CD14-positive monocyte (primary cell): ENCODE measurements around the gene THEMIS. TPM values are rescaled to one million over a fixed set of nuclear protein-coding genes. Genes with fewer than 3 reads are reported as not detected.

ENCODE experiments used
- DNase-seq, 3 donors: peaks; one replicate each; pipeline ENCODE4 v3.0.0-alpha.2; 2011 to 2022
- H2AFZ ChIP-seq: 2 replicates; pipeline ENCODE4 v1.6.0; 2012; ENCODE audit warnings: mild to moderate bottlenecking, low read depth, low read length, inconsistent platforms; ENCODE audit not compliant: insufficient read depth, poor library complexity, severe bottlenecking
- H3K27ac ChIP-seq, 2 donors: 1 replicate in 1 of 2; 2 replicates in 1 of 2; pipeline ENCODE4 v1.5.1; 2012 to 2013; ENCODE audit warnings: low read length in 2 of 2, control low read depth in 1 of 2, inconsistent platforms in 1 of 2, low read depth in 1 of 2, mild to moderate bottlenecking in 1 of 2
- H3K27me3 ChIP-seq, 2 donors: one replicate each; pipeline versions ENCODE4 v1.6.0 to v1.6.1; 2011 to 2013; ENCODE audit warnings: low read length in 2 of 2; ENCODE audit not compliant: control insufficient read depth in 2 of 2, insufficient read depth in 2 of 2
- H3K36me3 ChIP-seq, 2 donors: replicated peaks in 1 of 2; 1 replicate in 1 of 2; 2 replicates in 1 of 2; pipeline versions ENCODE4 v1.5.1 to v1.6.1; 2012 to 2013; ENCODE audit warnings: low read length in 2 of 2, control low read depth in 1 of 2, inconsistent platforms in 1 of 2, mild to moderate bottlenecking in 1 of 2; ENCODE audit not compliant: insufficient read depth in 2 of 2, control insufficient read depth in 1 of 2
- H3K4me1 ChIP-seq, 2 donors: 1 replicate in 1 of 2; 2 replicates in 1 of 2; pipeline versions ENCODE4 v1.5.1 to v1.6.1; 2012 to 2013; ENCODE audit warnings: low read length in 2 of 2, control low read depth in 1 of 2, inconsistent platforms in 1 of 2, mild to moderate bottlenecking in 1 of 2, moderate library complexity in 1 of 2; ENCODE audit not compliant: insufficient read depth in 2 of 2, control insufficient read depth in 1 of 2
- H3K4me2 ChIP-seq: replicated peaks from 2 replicates; pipeline ENCODE3; 2012; ENCODE audit warnings: low read length, moderate library complexity, mild to moderate bottlenecking; ENCODE audit not compliant: poor library complexity, severe bottlenecking; ENCODE audit errors: extremely low read depth
- H3K4me3 ChIP-seq, 3 experiments: fragments of 200-600 bp in 1 of 3; sonication (generic) in 1 of 3; replicated peaks in 1 of 3; 1 replicate in 2 of 3; 2 replicates in 1 of 3; pipeline ENCODE4 v1.5.1; 2011 to 2013; ENCODE audit warnings: low read length in 3 of 3, mild to moderate bottlenecking in 3 of 3, control low read depth in 2 of 3, low read depth in 2 of 3, inconsistent platforms in 1 of 3, moderate library complexity in 1 of 3
- H3K79me2 ChIP-seq: 2 replicates; pipeline ENCODE4 v1.6.0; 2012; ENCODE audit warnings: mild to moderate bottlenecking, control low read depth, inconsistent platforms, low read length, moderate library complexity; ENCODE audit not compliant: insufficient read depth
- H3K9ac ChIP-seq: 2 replicates; pipeline ENCODE4 v1.6.0; 2017; ENCODE audit warnings: low read length, mild to moderate bottlenecking; ENCODE audit not compliant: insufficient read depth, poor library complexity, severe bottlenecking
- H3K9me3 ChIP-seq, 2 donors: replicated peaks in 1 of 2; 1 replicate in 1 of 2; 2 replicates in 1 of 2; pipeline versions ENCODE4 v1.5.1 to v1.6.1; 2012 to 2013; ENCODE audit warnings: low read length in 2 of 2, control low read depth in 1 of 2; ENCODE audit not compliant: control insufficient read depth in 1 of 2, insufficient read depth in 1 of 2
- H4K20me1 ChIP-seq: 2 replicates; pipeline ENCODE4 v1.6.0; 2012; ENCODE audit warnings: mild to moderate bottlenecking, low read length, control low read depth, moderate library complexity; ENCODE audit not compliant: insufficient read depth
- H3K27ac Mint-ChIP-seq, 7 donors: one replicate each; pipeline ENCODE4 v1.8.0; 2020; ENCODE audit warnings: mild to moderate bottlenecking in 7 of 7, mixed read lengths in 7 of 7, moderate library complexity in 6 of 7, inconsistent platforms in 2 of 7
- H3K27me3 Mint-ChIP-seq, 3 donors: one replicate each; pipeline ENCODE4 v1.8.0; 2021 to 2022; ENCODE audit warnings: low read depth in 3 of 3, mild to moderate bottlenecking in 3 of 3, mixed read lengths in 3 of 3, moderate library complexity in 3 of 3, inconsistent platforms in 1 of 3
- H3K36me3 Mint-ChIP-seq, 2 donors: one replicate each; pipeline ENCODE4 v1.8.0; 2020; ENCODE audit warnings: mixed read lengths in 2 of 2, inconsistent platforms in 1 of 2, mild to moderate bottlenecking in 1 of 2
- H3K4me1 Mint-ChIP-seq: one replicate; pipeline ENCODE4 v1.8.0; 2020; ENCODE audit warnings: mild to moderate bottlenecking, mixed read lengths
- H3K4me3 Mint-ChIP-seq, 2 donors: one replicate each; pipeline ENCODE4 v1.8.0; 2020; ENCODE audit warnings: mild to moderate bottlenecking in 2 of 2, mixed read lengths in 2 of 2, moderate library complexity in 1 of 2
- H3K9me3 Mint-ChIP-seq, 7 donors: one replicate each; pipeline ENCODE4 v1.8.0; 2020 to 2022; ENCODE audit warnings: mixed read lengths in 7 of 7, mild to moderate bottlenecking in 6 of 7, moderate library complexity in 6 of 7, inconsistent platforms in 2 of 7
- CTCF ChIP-seq: fragments of 200-600 bp; IDR thresholded peaks from one replicate; pipeline ENCODE4 v1.8.0; 2022; ENCODE audit warnings: antibody characterized with exemption, mild to moderate bottlenecking
- WGBS: methylation state at CpG from one replicate; pipeline ENCODE4 v1.1.5; 2013; ENCODE audit warnings: missing lambda C conversion rate; ENCODE audit not compliant: insufficient coverage; 5-methylcytosine and 5-hydroxymethylcytosine counted together
- intact Hi-C, 2 donors: fragments of 100-400 bp; cut with micrococcal nuclease; formaldehyde crosslinking; loops; one replicate each; pipeline versions ENCODE4 v1.15.0 to v1.15.1; 2023
- polyA plus RNA-seq, 3 donors: library from polyadenylated mRNA; depleted of rRNA in 1 of 3; unstranded in 2 of 3; stranded (reverse) in 1 of 3; fragments of 300-500 nt in 2 of 3; fragments of >200 nt in 1 of 3; fragmentation: Illumina TruSeq in 2 of 3; gene quantifications; 1 replicate in 2 of 3; 2 replicates in 1 of 3; pipeline ENCODE4 v1.2.3, GENCODE V29; 2012 to 2021

The THEMIS gene
- polyA plus RNA-seq, 3 donors, result 0.13 to 0.16 TPM; not detected in 1

- intact Hi-C loops, result no loop called here
- Mint-ChIP-seq H3K4me1 (no peaks in the 10 kb centered on the region), H3K36me3 (no peaks in the 10 kb centered on the region), H3K27me3 (no peaks in the 10 kb centered on the region), H3K9me3 (peaks cover 0 to 3% (median 0%) of the 10 kb centered on the region in 7 donors), H3K27ac (no peak overlapping the region), H3K4me3 (no peak overlapping the region)
- Histone ChIP-seq H3K9ac (no peak overlapping the region), H3K4me2 (no peak overlapping the region), H3K4me3 (no peak overlapping the region), H3K36me3 (no peaks in the 10 kb centered on the region), H3K4me1 (no peaks in the 10 kb centered on the region), H3K9me3 (no peaks in the 10 kb centered on the region), H2AFZ (no peak overlapping the region), H3K79me2 (no peaks in the 10 kb centered on the region), H4K20me1 (no peaks in the 10 kb centered on the region), H3K27me3 (no peaks in the 10 kb centered on the region), H3K27ac (no peak overlapping the region)
- TF ChIP-seq CTCF, result no peak
- no peak for DNase-seq
Measured at GRCh38 chr6:127904160-127904559, 3.3 kb upstream of the THEMIS start.

- Histone ChIP-seq H3K4me3 (no peak overlapping the region), H3K9me3 (no peaks in the 10 kb centered on the region), H3K9ac (no peak overlapping the region), H3K4me1 (no peaks in the 10 kb centered on the region), H3K79me2 (no peaks in the 10 kb centered on the region), H3K36me3 (no peaks in the 10 kb centered on the region), H3K27ac (no peak overlapping the region), H4K20me1 (no peaks in the 10 kb centered on the region), H2AFZ (no peak overlapping the region), H3K27me3 (no peaks in the 10 kb centered on the region), H3K4me2 (no peak overlapping the region)
- no peak overlapping the region for H3K27ac Mint-ChIP-seq
- no peaks in the 10 kb centered on the region for H3K4me1 Mint-ChIP-seq
- intact Hi-C loops, result no loop called here
- H3K4me3 Mint-ChIP-seq, result no peak overlapping the region
- peaks cover 0 to 2% (median 0%) of the 10 kb centered on the region in 3 donors for H3K27me3 Mint-ChIP-seq
- no peak for DNase-seq
- H3K36me3 Mint-ChIP-seq, result no peaks in the 10 kb centered on the region
- TF ChIP-seq CTCF, result no peak
- peaks cover 0 to 3% (median 0%) of the 10 kb centered on the region in 7 donors for H3K9me3 Mint-ChIP-seq
- 97% methylated on average over 7 of the region's 8 CpGs for WGBS
Measured at GRCh38 chr6:127902933-127903332, 2.1 kb upstream of the THEMIS start.
